Cardiac muscle cell (in vitro differentiated cells and primary cell): ENCODE measurements around the gene LSM6. TPM values are rescaled to one million over a fixed set of nuclear protein-coding genes. Genes with fewer than 3 reads are reported as not detected.

Experiments
- DNase-seq, 2 donors: peaks; one replicate each; pipeline versions ENCODE4 v3.0.0 to v3.0.0-alpha.2; 2010 to 2017; ENCODE audit warnings: low read depth in 1 of 2, low spot score in 1 of 2
- H3K27ac ChIP-seq: fragments of 200-600 bp; sonication (generic); 2 replicates; pipeline ENCODE4 v1.5.1; 2016
- H3K27me3 ChIP-seq: fragments of 200-600 bp; sonication (generic); 2 replicates; pipeline ENCODE4 v1.6.0; 2016; ENCODE audit warnings: control low read depth
- H3K36me3 ChIP-seq: fragments of 200-600 bp; sonication (generic); 2 replicates; pipeline ENCODE4 v1.5.1; 2016; ENCODE audit warnings: control low read depth
- H3K4me1 ChIP-seq: fragments of 200-600 bp; sonication (generic); 2 replicates; pipeline ENCODE4 v1.8.1; 2017; ENCODE audit warnings: low read depth, mild to moderate bottlenecking, mixed run types
- H3K4me3 ChIP-seq: fragments of 200-600 bp; sonication (generic); 2 replicates; pipeline ENCODE4 v1.5.1; 2016; ENCODE audit warnings: mild to moderate bottlenecking
- H3K9me3 ChIP-seq: fragments of 200-600 bp; sonication (generic); 2 replicates; pipeline ENCODE4 v1.5.1; 2017; ENCODE audit warnings: low read depth, mild to moderate bottlenecking, control low read depth
- CTCF ChIP-seq: IDR thresholded peaks from 2 replicates; pipeline ENCODE4 v1.5.1; 2012; ENCODE audit warnings: low read depth, mild to moderate bottlenecking, low read length
- polyA plus RNA-seq: library from polyadenylated mRNA; unstranded; fragments of >200 nt; fragmentation: Nextera tagmentation; extraction: Ambion mirVana; gene quantifications from 2 replicates; pipeline ENCODE4 v1.2.1, GENCODE V29; 2016
- total RNA-seq: library from RNA; depleted of rRNA; stranded (reverse); fragments of >200 nt; gene quantifications from 2 replicates; pipeline ENCODE4 v1.2.3, GENCODE V29; 2016

LSM6 gene
- total and polyA plus RNA-seq, 2 experiments from 2014 or later: 36.8 to 54.0 TPM

DNA sequence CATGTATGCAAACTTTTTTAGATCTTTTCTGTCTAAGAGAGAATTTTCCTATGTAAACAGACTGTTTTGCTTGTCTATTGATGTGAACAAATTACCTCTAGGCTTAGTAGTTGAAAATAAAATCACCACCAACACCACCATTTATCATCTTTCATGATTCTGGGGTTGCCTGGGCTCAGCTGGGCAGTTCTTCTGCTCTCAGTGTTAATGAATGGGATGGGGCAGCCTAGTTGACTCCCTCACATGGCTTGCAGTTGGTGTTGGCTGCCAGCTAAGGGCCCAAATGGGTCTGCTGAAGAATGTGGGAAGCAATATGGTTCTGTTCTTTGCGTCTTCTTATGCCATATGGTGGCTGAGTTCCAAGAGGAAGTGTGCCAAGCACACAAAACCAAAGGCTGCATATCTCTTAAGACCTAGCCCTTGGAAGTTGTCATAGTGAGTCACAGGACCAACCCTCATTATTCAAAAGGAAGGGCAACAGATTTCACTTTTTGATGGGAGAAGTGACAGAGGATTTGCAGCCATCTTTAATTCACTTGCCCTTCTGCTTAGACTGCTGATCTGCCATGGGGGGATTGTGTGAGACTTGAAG lies 56.7 kb downstream of the LSM6 start:
- H3K9me3 ChIP-seq: no peaks in the 10 kb centered on the region
- no peak for DNase-seq
- no peaks in the 10 kb centered on the region for H3K36me3 ChIP-seq
- H3K27me3 ChIP-seq: no peaks in the 10 kb centered on the region
- no peak overlapping the region for H3K27ac ChIP-seq
- no peak overlapping the region for H3K4me3 ChIP-seq
- no peaks in the 10 kb centered on the region for H3K4me1 ChIP-seq
- no peak for TF ChIP-seq CTCF

DNA sequence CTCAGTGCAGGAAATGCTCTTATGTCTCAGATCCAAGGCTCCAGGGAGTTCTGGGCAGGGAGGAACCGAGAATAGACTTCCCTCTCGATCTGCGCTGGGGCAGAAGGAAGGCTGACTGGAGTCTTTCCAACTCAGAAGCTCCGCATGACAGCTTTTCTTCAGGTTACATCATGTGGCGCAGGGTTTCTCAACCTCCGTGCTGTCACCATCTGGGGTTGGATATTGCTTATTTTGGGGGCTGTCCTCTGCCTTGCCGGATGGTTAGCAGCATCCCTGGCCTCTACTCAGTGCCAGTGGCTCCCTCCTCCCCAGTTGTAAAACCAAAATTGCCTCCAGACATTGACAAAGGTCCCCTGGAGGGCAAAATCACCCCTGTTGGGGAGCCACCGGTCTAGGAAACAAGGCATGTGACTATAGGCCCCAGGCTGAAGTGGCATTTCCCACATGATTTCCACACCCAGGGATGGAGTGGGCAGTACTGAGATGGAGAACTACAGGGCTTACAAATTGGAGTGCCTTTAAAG lies 60.2 kb downstream of the LSM6 start:
- no peaks in the 10 kb centered on the region for H3K36me3 ChIP-seq
- no peak overlapping the region for H3K27ac ChIP-seq
- TF ChIP-seq CTCF: no peak
- H3K9me3 ChIP-seq: no peaks in the 10 kb centered on the region
- H3K4me3 ChIP-seq: no peak overlapping the region
- H3K27me3 ChIP-seq: no peaks in the 10 kb centered on the region
- DNase-seq: no peak
- no peaks in the 10 kb centered on the region for H3K4me1 ChIP-seq

DNA sequence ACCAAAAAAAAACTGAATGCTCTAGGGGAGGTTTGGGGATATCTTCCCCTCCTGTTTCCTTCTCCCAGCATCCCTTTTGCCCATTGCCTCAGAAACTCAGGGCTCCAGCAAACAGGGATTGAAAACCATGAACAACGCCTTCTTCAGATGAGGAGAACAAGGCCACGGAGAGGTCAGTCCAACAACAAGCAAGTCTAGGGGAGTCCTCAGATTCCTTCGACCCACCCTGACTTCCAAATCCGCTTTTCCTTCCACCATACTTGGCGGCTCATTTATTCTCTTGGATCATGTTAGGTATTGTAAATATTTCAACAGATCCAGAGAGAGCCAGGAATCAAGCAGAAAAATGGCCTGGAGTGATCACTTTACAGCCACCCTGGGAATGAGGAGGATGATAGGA lies 60.7 kb downstream of the LSM6 start:
- DNase-seq: no peak
- no peaks in the 10 kb centered on the region for H3K36me3 ChIP-seq
- no peaks in the 10 kb centered on the region for H3K9me3 ChIP-seq
- no peak overlapping the region for H3K4me3 ChIP-seq
- no peak overlapping the region for H3K27ac ChIP-seq
- H3K27me3 ChIP-seq: no peaks in the 10 kb centered on the region
- no peak for TF ChIP-seq CTCF
- H3K4me1 ChIP-seq: no peaks in the 10 kb centered on the region

DNA sequence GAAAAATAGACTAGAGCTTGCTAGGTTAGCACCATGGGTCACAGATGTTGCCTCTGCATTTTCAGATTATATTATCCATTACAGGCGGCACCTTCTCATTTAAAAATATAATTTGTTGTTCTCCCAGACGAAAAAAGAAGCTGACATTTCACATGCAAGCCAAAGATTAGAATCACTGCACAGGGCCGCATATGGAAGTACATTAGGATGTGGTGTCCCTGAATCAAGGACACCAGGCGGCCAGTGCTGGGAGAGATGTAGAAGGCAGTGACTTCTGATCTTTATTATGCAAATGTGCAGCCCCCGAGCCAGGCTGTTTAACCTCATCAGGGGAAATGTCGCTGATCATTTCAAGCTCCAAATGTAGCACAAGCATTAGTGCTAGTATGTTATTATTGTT lies 61.6 kb downstream of the LSM6 start:
- no peaks in the 10 kb centered on the region for H3K36me3 ChIP-seq
- no peaks in the 10 kb centered on the region for H3K27me3 ChIP-seq
- H3K4me3 ChIP-seq: no peak overlapping the region
- no peaks in the 10 kb centered on the region for H3K4me1 ChIP-seq
- TF ChIP-seq CTCF: no peak
- no peak for DNase-seq
- no peak overlapping the region for H3K27ac ChIP-seq
- no peaks in the 10 kb centered on the region for H3K9me3 ChIP-seq

DNA sequence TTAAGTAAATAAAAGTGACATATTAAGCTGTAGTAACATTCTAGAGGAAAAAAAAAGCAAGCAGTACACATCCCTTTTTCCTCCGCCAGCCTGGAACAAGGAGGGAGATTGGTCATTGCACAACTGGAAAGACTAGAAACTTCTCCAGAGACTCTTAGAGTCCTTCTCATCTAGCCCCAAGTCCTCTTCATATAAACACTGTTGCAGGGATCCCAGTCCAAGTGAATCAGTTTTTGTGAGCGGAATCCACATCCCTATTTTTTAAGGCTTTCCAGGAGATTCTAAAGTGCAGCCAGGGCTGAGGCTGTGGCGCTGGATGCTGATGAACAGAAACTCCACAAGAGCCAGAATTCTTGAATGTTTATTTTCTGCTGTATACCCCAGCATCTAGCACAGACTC lies 62.6 kb downstream of the LSM6 start:
- no peaks in the 10 kb centered on the region for H3K36me3 ChIP-seq
- H3K4me1 ChIP-seq: no peaks in the 10 kb centered on the region
- H3K27ac ChIP-seq: no peak overlapping the region
- no peak for DNase-seq
- H3K4me3 ChIP-seq: no peak overlapping the region
- no peaks in the 10 kb centered on the region for H3K27me3 ChIP-seq
- no peaks in the 10 kb centered on the region for H3K9me3 ChIP-seq
- TF ChIP-seq CTCF: no peak

Other genes starting within 250 kb of the LSM6 start
- 32.3 and 37.3 TPM in 2 replicates for gene ZNF827, start 236.9 kb upstream of the LSM6 start, total RNA-seq
- 8.9 and 13.2 TPM in 2 replicates for gene ZNF827, start 236.9 kb upstream of the LSM6 start, polyA plus RNA-seq
- not detected in 2 replicates for gene REELD1, start 38.8 kb downstream of the LSM6 start, total RNA-seq
- not detected in 2 replicates for gene REELD1, start 38.8 kb downstream of the LSM6 start, polyA plus RNA-seq